Measurements from ENCODE around the gene AMIGO2. TPM values are rescaled to one million over a fixed set of nuclear protein-coding genes. Genes with fewer than 3 reads are reported as not detected.

Gene AMIGO2
- total RNA-seq, 2 donors from 2014 or later = 2.6 to 4.0 TPM

DNA sequence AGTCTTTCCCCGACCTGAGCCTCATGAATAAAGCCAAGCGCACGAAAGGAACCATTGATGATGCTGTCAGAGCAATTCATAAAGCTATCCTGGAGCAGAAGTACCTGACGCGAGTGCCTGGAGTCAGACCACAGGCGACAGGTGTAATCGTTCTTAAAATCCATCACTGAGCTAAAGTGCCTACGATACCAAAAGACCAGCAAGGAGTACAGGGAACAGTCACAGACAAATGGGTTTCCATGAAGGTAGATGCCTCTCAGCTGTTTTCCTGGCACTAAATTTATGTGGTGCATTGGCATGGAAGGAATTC, 1.7 kb downstream of the AMIGO2 start:
- H3K9me3 ChIP-seq = no peaks in the 10 kb centered on the region
- H3K4me1 ChIP-seq = peaks cover 25% of the 10 kb centered on the region
- H3K4me3 ChIP-seq = no peak overlapping the region
- DNase-seq (no peak), ATAC-seq (no peak)
- H3K36me3 ChIP-seq (replicated peaks in 1 of 2; ENCODE audit: insufficient read depth in 1 of 2, low read depth in 2 of 2) = no peaks in the 10 kb centered on the region
- WGBS, 2 donors = 93 to 95% methylated on average over 8 of the region's 8 CpGs
- H3K27me3 ChIP-seq = no peaks in the 10 kb centered on the region
- TF ChIP-seq, protein P1, sequence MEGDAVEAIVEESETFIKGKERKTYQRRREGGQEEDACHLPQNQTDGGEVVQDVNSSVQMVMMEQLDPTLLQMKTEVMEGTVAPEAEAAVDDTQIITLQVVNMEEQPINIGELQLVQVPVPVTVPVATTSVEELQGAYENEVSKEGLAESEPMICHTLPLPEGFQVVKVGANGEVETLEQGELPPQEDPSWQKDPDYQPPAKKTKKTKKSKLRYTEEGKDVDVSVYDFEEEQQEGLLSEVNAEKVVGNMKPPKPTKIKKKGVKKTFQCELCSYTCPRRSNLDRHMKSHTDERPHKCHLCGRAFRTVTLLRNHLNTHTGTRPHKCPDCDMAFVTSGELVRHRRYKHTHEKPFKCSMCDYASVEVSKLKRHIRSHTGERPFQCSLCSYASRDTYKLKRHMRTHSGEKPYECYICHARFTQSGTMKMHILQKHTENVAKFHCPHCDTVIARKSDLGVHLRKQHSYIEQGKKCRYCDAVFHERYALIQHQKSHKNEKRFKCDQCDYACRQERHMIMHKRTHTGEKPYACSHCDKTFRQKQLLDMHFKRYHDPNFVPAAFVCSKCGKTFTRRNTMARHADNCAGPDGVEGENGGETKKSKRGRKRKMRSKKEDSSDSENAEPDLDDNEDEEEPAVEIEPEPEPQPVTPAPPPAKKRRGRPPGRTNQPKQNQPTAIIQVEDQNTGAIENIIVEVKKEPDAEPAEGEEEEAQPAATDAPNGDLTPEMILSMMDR (IDR thresholded peaks at IDR 0.05) = no peak
- no peak for TF ChIP-seq POLR2A (IDR thresholded peaks at IDR 0.05)
- intact Hi-C loops (cut with DNase I) = no loop called here
- no peak overlapping the region for H3K27ac ChIP-seq

DNA sequence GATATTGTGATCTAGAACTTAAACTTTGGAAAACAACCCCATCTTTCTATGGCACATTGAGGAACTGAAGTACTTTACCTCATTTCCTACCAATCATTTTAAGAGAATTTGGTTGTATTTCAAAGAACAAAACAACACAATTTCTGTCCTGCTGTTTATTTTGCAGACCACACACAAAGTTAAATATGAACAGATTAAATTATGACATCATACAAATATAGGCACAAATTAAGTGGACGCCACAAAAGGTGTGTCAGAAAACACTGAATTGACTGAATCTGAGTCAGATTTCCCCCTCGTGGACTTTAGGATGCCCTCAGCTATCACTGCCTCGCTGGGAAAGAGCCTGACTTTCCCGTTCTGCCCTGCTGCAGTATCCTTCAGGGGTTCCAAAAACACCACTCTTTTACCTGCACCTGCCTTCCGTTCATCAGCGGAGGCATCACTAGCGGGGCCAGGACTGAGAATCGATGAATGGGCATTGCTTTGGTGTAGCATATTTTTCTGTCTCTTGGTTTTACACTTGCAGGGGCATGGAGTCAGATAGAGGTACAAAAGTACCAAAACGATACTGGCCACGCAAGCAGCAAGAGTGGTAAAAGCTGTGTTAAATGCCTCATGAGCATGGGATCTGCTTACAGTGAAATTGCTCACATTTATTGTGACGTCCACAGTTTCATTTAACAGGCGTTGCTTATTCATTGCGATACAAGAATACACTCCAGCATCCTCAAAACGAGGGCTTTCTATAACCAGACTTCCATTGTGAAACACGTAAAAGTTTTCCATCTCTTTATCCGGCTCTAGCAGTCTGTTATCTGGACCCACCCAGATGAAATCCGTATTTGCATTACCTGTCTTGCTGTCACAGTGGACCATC, 2.3 kb downstream of the AMIGO2 start:
- 84% methylated on average over 17 of the region's 17 CpGs for WGBS, 2 donors
- DNase-seq (no peak), ATAC-seq (no peak)
- H3K9me3 ChIP-seq = no peaks in the 10 kb centered on the region
- H3K27ac ChIP-seq = no peak overlapping the region
- H3K36me3 ChIP-seq (replicated peaks in 1 of 2; ENCODE audit: insufficient read depth in 1 of 2, low read depth in 2 of 2) = no peaks in the 10 kb centered on the region
- intact Hi-C loops (cut with DNase I) = no loop called here
- H3K27me3 ChIP-seq = no peaks in the 10 kb centered on the region
- H3K4me1 ChIP-seq = peaks cover 25% of the 10 kb centered on the region
- H3K4me3 ChIP-seq = no peak overlapping the region
- TF ChIP-seq POLR2A (IDR thresholded peaks at IDR 0.05) = no peak
- TF ChIP-seq, protein P1 (IDR thresholded peaks at IDR 0.05) = no peak

DNA sequence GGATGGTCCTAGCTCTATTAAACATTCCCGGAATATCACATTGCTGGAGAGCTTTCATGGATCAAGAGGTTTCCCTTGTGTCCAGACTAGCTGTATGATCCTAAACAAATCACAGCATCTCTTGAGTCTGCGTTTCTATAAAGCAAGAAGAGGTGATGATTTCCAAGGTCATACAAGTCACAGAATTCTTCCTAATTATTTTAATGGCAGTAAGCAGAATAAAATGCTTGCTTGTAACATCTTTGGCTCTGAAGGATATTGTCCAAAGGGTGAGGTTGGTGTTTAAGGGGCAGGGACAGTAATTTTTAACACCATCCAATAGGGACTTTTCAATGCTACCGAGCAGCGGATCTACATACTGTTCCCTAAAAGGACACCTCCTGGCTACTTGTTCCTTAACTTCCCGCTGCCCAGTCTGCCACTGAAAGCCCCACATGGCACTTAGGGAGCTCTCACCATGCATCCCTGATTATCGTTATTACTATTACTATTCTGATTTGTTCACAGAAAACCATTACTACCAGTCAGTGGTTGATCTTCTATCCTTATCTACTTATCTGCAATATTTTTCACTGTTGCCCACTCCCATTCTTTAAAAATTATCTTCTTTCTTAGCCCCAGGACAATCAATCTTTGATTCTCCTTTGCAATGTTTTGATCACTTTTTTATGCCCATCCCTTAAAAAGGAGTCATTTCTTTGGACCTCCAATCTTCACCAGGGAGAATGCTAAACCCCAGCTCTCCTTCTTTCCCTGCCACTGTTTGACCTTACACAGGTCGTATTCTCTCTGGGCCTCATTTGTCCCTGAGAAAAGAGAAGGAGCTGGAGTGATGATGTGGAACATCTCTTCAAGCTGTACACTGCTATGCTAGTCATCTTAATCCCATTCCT, 4.3 kb downstream of the AMIGO2 start:
- peaks cover 15% of the 10 kb centered on the region for H3K4me1 ChIP-seq
- 89 to 90% methylated on average over 7 of the region's 7 CpGs for WGBS, 2 donors
- H3K27ac ChIP-seq = no peak overlapping the region
- no peak for TF ChIP-seq POLR2A (IDR thresholded peaks at IDR 0.05)
- TF ChIP-seq, protein P1 (IDR thresholded peaks at IDR 0.05) = no peak
- intact Hi-C loops (cut with DNase I) = no loop called here
- ATAC-seq = no peak
- no peaks in the 10 kb centered on the region for H3K36me3 ChIP-seq (replicated peaks in 1 of 2; ENCODE audit: insufficient read depth in 1 of 2, low read depth in 2 of 2)
- no peak for DNase-seq
- no peaks in the 10 kb centered on the region for H3K9me3 ChIP-seq
- no peaks in the 10 kb centered on the region for H3K27me3 ChIP-seq
- no peak overlapping the region for H3K4me3 ChIP-seq

DNA sequence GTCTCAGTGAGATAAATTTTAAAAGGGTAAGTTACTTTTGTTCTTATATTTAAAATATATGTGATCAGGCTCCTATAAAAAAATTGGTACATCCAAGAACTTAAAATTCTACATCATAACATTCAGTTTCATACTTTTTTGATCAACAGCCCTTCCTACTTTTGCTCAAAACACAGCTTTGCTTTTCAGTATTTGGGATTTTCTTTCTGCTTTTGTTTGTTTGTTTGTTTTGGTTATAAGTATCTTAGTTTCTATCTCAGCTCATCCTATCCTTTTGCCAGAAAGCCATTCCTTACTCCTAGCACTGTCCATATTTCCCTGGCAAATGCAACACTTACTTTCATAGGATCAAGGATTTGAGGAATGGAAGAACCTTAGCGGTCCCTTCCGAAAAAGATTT, 5.0 kb downstream of the AMIGO2 start:
- Histone ChIP-seq H3K4me3 (no peak overlapping the region), H3K27ac (no peak overlapping the region), H3K9me3 (no peaks in the 10 kb centered on the region), H3K4me1 (peaks cover 17% of the 10 kb centered on the region), H3K27me3 (no peaks in the 10 kb centered on the region), H3K36me3 (replicated peaks in 1 of 2; ENCODE audit: insufficient read depth in 1 of 2, low read depth in 2 of 2) (no peaks in the 10 kb centered on the region)
- DNase-seq (no peak), ATAC-seq (no peak)
- intact Hi-C loops (cut with DNase I) = no loop called here
- no peak for TF ChIP-seq POLR2A (IDR thresholded peaks at IDR 0.05)
- 90 to 94% methylated on average over 2 of the region's 2 CpGs for WGBS, 2 donors

DNA sequence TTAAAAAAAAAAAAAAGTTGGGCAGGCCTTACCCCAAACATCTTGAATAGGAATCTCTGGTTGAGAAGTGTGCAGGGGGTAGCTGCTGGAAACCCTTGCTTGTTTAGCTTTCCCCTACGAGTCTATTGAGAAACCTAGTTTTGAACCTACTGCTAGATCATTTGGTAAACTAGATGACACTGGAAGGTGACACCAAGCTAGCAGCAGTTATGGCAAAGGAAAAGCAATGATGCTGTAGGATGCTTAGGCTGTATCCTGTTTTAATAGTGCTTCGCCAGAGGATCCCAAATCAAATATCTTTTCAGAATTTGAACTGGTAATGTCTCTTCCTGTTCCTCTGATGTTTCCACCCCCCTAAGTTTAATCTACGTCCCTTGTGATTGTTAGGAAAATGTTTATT, 5.8 kb downstream of the AMIGO2 start:
- intact Hi-C loops (cut with DNase I) = no loop called here
- no peaks in the 10 kb centered on the region for H3K27me3 ChIP-seq
- 80 to 85% methylated on average over 3 of the region's 3 CpGs for WGBS, 2 donors
- peaks cover 16% of the 10 kb centered on the region for H3K4me1 ChIP-seq
- TF ChIP-seq, protein P1 (IDR thresholded peaks at IDR 0.05) = no peak
- TF ChIP-seq POLR2A (IDR thresholded peaks at IDR 0.05) = no peak
- ATAC-seq = no peak
- H3K27ac ChIP-seq = no peak overlapping the region
- no peak for DNase-seq
- H3K36me3 ChIP-seq (replicated peaks in 1 of 2; ENCODE audit: insufficient read depth in 1 of 2, low read depth in 2 of 2) = no peaks in the 10 kb centered on the region
- H3K9me3 ChIP-seq = no peaks in the 10 kb centered on the region
- H3K4me3 ChIP-seq = no peak overlapping the region

Data from body of pancreas (tissue), 4 donors.